ENCODE data around the gene CCDC9B.

The CCDC9B gene

GRCh38 chr15:40340740-40341400, at the start of gene CCDC9B:
Gene CCDC9B, minus strand, starts transcription at chr15:40340939. Its CDS starts 120 bp downstream, at chr15:40340819.
- Histone ChIP-seq H3K4me1 (ENCODE audit: control insufficient read depth, insufficient read depth, low read length) (peaks cover 5% of the 10 kb centered on the region), H3K4me3 (ENCODE audit: low read depth, low read length) (no peak within 1 kb of the TSS), H3K9me3 (ENCODE audit: control insufficient read depth, insufficient read depth, low read length) (no peaks in the 10 kb centered on the region), H3K36me3 (ENCODE audit: control insufficient read depth, insufficient read depth, low read length) (no peaks in the 10 kb centered on the region), H3K9ac (ENCODE audit: low read depth, low read length) (peak within 1 kb of the TSS; percentile 32), H3K27me3 (ENCODE audit: control insufficient read depth, insufficient read depth, low read length) (peaks cover 3% of the 10 kb centered on the region)

- H3K4me3 ChIP-seq (ENCODE audit: low read depth, low read length), result no peak overlapping the region
- H3K9me3 ChIP-seq (ENCODE audit: control insufficient read depth, insufficient read depth, low read length), result no peaks in the 10 kb centered on the region
- H3K36me3 ChIP-seq (ENCODE audit: control insufficient read depth, insufficient read depth, low read length), result peaks cover 36% of the 10 kb centered on the region
- H3K9ac ChIP-seq (ENCODE audit: low read depth, low read length), result no peak overlapping the region
- H3K4me1 ChIP-seq (ENCODE audit: control insufficient read depth, insufficient read depth, low read length), result no peaks in the 10 kb centered on the region
- no peaks in the 10 kb centered on the region for H3K27me3 ChIP-seq (ENCODE audit: control insufficient read depth, insufficient read depth, low read length)
Observed at GRCh38 chr15:40389824-40390595, 49.3 kb upstream of the CCDC9B start.

GRCh38 chr15:40388941-40389823, 48.4 kb upstream of the CCDC9B start:
- Histone ChIP-seq H3K36me3 (ENCODE audit: control insufficient read depth, insufficient read depth, low read length) (peaks cover 36% of the 10 kb centered on the region), H3K4me1 (ENCODE audit: control insufficient read depth, insufficient read depth, low read length) (no peaks in the 10 kb centered on the region), H3K27me3 (ENCODE audit: control insufficient read depth, insufficient read depth, low read length) (no peaks in the 10 kb centered on the region), H3K4me3 (ENCODE audit: low read depth, low read length) (no peak overlapping the region), H3K9me3 (ENCODE audit: control insufficient read depth, insufficient read depth, low read length) (no peaks in the 10 kb centered on the region), H3K9ac (ENCODE audit: low read depth, low read length) (no peak overlapping the region)

- peaks cover 27% of the 10 kb centered on the region for H3K36me3 ChIP-seq (ENCODE audit: control insufficient read depth, insufficient read depth, low read length)
- H3K4me3 ChIP-seq (ENCODE audit: low read depth, low read length), result no peak overlapping the region
- no peaks in the 10 kb centered on the region for H3K9me3 ChIP-seq (ENCODE audit: control insufficient read depth, insufficient read depth, low read length)
- H3K9ac ChIP-seq (ENCODE audit: low read depth, low read length), result no peak overlapping the region
- no peaks in the 10 kb centered on the region for H3K27me3 ChIP-seq (ENCODE audit: control insufficient read depth, insufficient read depth, low read length)
- peaks cover 5% of the 10 kb centered on the region for H3K4me1 ChIP-seq (ENCODE audit: control insufficient read depth, insufficient read depth, low read length)
Observed at GRCh38 chr15:40386480-40386879, 45.7 kb upstream of the CCDC9B start.

- Histone ChIP-seq H3K4me3 (ENCODE audit: low read depth, low read length) (peak within 1 kb of the TSS; percentile 79), H3K4me1 (ENCODE audit: control insufficient read depth, insufficient read depth, low read length) (peaks cover 5% of the 10 kb centered on the region), H3K27me3 (ENCODE audit: control insufficient read depth, insufficient read depth, low read length) (no peaks in the 10 kb centered on the region), H3K9me3 (ENCODE audit: control insufficient read depth, insufficient read depth, low read length) (no peaks in the 10 kb centered on the region), H3K9ac (ENCODE audit: low read depth, low read length) (peak within 1 kb of the TSS; percentile 84), H3K36me3 (ENCODE audit: control insufficient read depth, insufficient read depth, low read length) (peaks cover 13% of the 10 kb centered on the region)
Observed at GRCh38 chr15:40382580-40383456, 42.1 kb upstream of the CCDC9B start, which contains the start of gene KNSTRN. Gene KNSTRN, plus strand, starts transcription at chr15:40382721. Its CDS starts 115 bp downstream, at chr15:40382836.

- H3K9ac ChIP-seq (ENCODE audit: low read depth, low read length), result peak overlapping the region; percentile 48
- H3K4me3 ChIP-seq (ENCODE audit: low read depth, low read length), result peak overlapping the region; percentile 79
- H3K36me3 ChIP-seq (ENCODE audit: control insufficient read depth, insufficient read depth, low read length), result peaks cover 9% of the 10 kb centered on the region
- no peaks in the 10 kb centered on the region for H3K9me3 ChIP-seq (ENCODE audit: control insufficient read depth, insufficient read depth, low read length)
- peaks cover 5% of the 10 kb centered on the region for H3K4me1 ChIP-seq (ENCODE audit: control insufficient read depth, insufficient read depth, low read length)
- H3K27me3 ChIP-seq (ENCODE audit: control insufficient read depth, insufficient read depth, low read length), result no peaks in the 10 kb centered on the region
Observed at GRCh38 chr15:40381818-40382529, 41.2 kb upstream of the CCDC9B start.

- Histone ChIP-seq H3K4me1 (ENCODE audit: control insufficient read depth, insufficient read depth, low read length) (peaks cover 5% of the 10 kb centered on the region), H3K9me3 (ENCODE audit: control insufficient read depth, insufficient read depth, low read length) (no peaks in the 10 kb centered on the region), H3K27me3 (ENCODE audit: control insufficient read depth, insufficient read depth, low read length) (no peaks in the 10 kb centered on the region), H3K4me3 (ENCODE audit: low read depth, low read length) (no peak overlapping the region), H3K9ac (ENCODE audit: low read depth, low read length) (no peak overlapping the region), H3K36me3 (ENCODE audit: control insufficient read depth, insufficient read depth, low read length) (no peaks in the 10 kb centered on the region)
Observed at GRCh38 chr15:40380636-40381035, 39.9 kb upstream of the CCDC9B start.

GRCh38 chr15:40379853-40380252, 39.1 kb upstream of the CCDC9B start:
- no peak overlapping the region for H3K4me3 ChIP-seq (ENCODE audit: low read depth, low read length)
- no peaks in the 10 kb centered on the region for H3K36me3 ChIP-seq (ENCODE audit: control insufficient read depth, insufficient read depth, low read length)
- H3K4me1 ChIP-seq (ENCODE audit: control insufficient read depth, insufficient read depth, low read length), result peaks cover 5% of the 10 kb centered on the region
- H3K27me3 ChIP-seq (ENCODE audit: control insufficient read depth, insufficient read depth, low read length), result no peaks in the 10 kb centered on the region
- no peaks in the 10 kb centered on the region for H3K9me3 ChIP-seq (ENCODE audit: control insufficient read depth, insufficient read depth, low read length)
- no peak overlapping the region for H3K9ac ChIP-seq (ENCODE audit: low read depth, low read length)

GRCh38 chr15:40379374-40379773, 38.6 kb upstream of the CCDC9B start:
- H3K36me3 ChIP-seq (ENCODE audit: control insufficient read depth, insufficient read depth, low read length), result no peaks in the 10 kb centered on the region
- H3K4me1 ChIP-seq (ENCODE audit: control insufficient read depth, insufficient read depth, low read length), result peaks cover 5% of the 10 kb centered on the region
- no peaks in the 10 kb centered on the region for H3K9me3 ChIP-seq (ENCODE audit: control insufficient read depth, insufficient read depth, low read length)
- H3K9ac ChIP-seq (ENCODE audit: low read depth, low read length), result no peak overlapping the region
- H3K27me3 ChIP-seq (ENCODE audit: control insufficient read depth, insufficient read depth, low read length), result no peaks in the 10 kb centered on the region
- no peak overlapping the region for H3K4me3 ChIP-seq (ENCODE audit: low read depth, low read length)

- H3K4me3 ChIP-seq (ENCODE audit: low read depth, low read length), result no peak overlapping the region
- no peaks in the 10 kb centered on the region for H3K27me3 ChIP-seq (ENCODE audit: control insufficient read depth, insufficient read depth, low read length)
- H3K9ac ChIP-seq (ENCODE audit: low read depth, low read length), result no peak overlapping the region
- no peaks in the 10 kb centered on the region for H3K9me3 ChIP-seq (ENCODE audit: control insufficient read depth, insufficient read depth, low read length)
- peaks cover 5% of the 10 kb centered on the region for H3K4me1 ChIP-seq (ENCODE audit: control insufficient read depth, insufficient read depth, low read length)
- no peaks in the 10 kb centered on the region for H3K36me3 ChIP-seq (ENCODE audit: control insufficient read depth, insufficient read depth, low read length)
Observed at GRCh38 chr15:40377606-40378005, 36.9 kb upstream of the CCDC9B start.
